H9 (cell line): ENCODE results near the gene CCR7. TPM values are rescaled to one million over a fixed set of nuclear protein-coding genes. Genes with fewer than 3 reads are reported as not detected.

Experiments used
- DNase-seq: peaks from one replicate; pipeline ENCODE4 v3.0.0-alpha.2; 2017
- H2AFZ ChIP-seq: one replicate; pipeline ENCODE4 v1.6.1; 2013; ENCODE audit warnings: mild to moderate bottlenecking, low read length, control low read depth, moderate library complexity
- H2AK5ac ChIP-seq: 2 replicates; pipeline ENCODE4 v1.6.1; 2013; ENCODE audit warnings: low read length, control low read depth, mixed read lengths; ENCODE audit not compliant: insufficient read length
- H2BK120ac ChIP-seq: one replicate; pipeline ENCODE4 v1.6.1; 2013; ENCODE audit warnings: low read depth, mild to moderate bottlenecking, low read length, control low read depth, inconsistent platforms; ENCODE audit not compliant: poor library complexity, severe bottlenecking
- H2BK12ac ChIP-seq: 2 replicates; pipeline ENCODE4 v1.6.1; 2013; ENCODE audit warnings: low read length, control low read depth, mixed read lengths, low read depth; ENCODE audit not compliant: insufficient read length
- H2BK15ac ChIP-seq: 2 replicates; pipeline ENCODE4 v1.6.1; 2013; ENCODE audit warnings: low read depth, low read length, control low read depth
- H2BK20ac ChIP-seq: one replicate; pipeline ENCODE4 v1.6.1; 2013; ENCODE audit warnings: low read depth, mild to moderate bottlenecking, low read length, control low read depth, inconsistent platforms; ENCODE audit not compliant: poor library complexity, severe bottlenecking
- H2BK5ac ChIP-seq: 2 replicates; pipeline ENCODE4 v1.6.1; 2013; ENCODE audit warnings: low read length, control low read depth, mixed read lengths; ENCODE audit not compliant: insufficient read length
- H3K14ac ChIP-seq: 2 replicates; pipeline ENCODE4 v1.6.1; 2013; ENCODE audit warnings: low read length, control low read depth; ENCODE audit not compliant: insufficient read depth
- H3K18ac ChIP-seq: 2 replicates; pipeline ENCODE4 v1.6.1; 2013; ENCODE audit warnings: low read depth, mild to moderate bottlenecking, mixed read lengths, low read length, control low read depth; ENCODE audit not compliant: insufficient read length
- H3K23ac ChIP-seq: 2 replicates; pipeline ENCODE4 v1.6.1; 2013; ENCODE audit warnings: low read length, control low read depth, mixed read lengths, low read depth; ENCODE audit not compliant: insufficient read length
- H3K23me2 ChIP-seq: 2 replicates; pipeline ENCODE4 v1.6.1; 2013; ENCODE audit warnings: low read depth, mild to moderate bottlenecking, mixed read lengths, low read length, control low read depth; ENCODE audit not compliant: insufficient read length, poor library complexity, severe bottlenecking
- H3K27ac ChIP-seq: 2 replicates; pipeline ENCODE4 v1.5.1; 2013; ENCODE audit warnings: low read length, control low read depth, mixed read lengths, low read depth; ENCODE audit not compliant: insufficient read length
- H3K27me3 ChIP-seq: 2 replicates; pipeline ENCODE4 v1.6.1; 2013; ENCODE audit warnings: low read length, control low read depth, inconsistent platforms; ENCODE audit not compliant: insufficient read depth
- H3K4ac ChIP-seq: 2 replicates; pipeline ENCODE4 v1.6.1; 2013; ENCODE audit warnings: low read depth, mild to moderate bottlenecking, control low read depth, inconsistent platforms, low read length, moderate library complexity
- H3K4me1 ChIP-seq: 2 replicates; pipeline ENCODE4 v1.6.1; 2013; ENCODE audit warnings: low read length, control low read depth, inconsistent platforms; ENCODE audit not compliant: insufficient read depth
- H3K4me2 ChIP-seq: 2 replicates; pipeline ENCODE4 v1.6.1; 2013; ENCODE audit warnings: low read length, control low read depth, mixed read lengths; ENCODE audit not compliant: insufficient read length, insufficient read depth
- H3K56ac ChIP-seq: 2 replicates; pipeline ENCODE4 v1.6.1; 2013; ENCODE audit warnings: low read depth, mild to moderate bottlenecking, mixed read lengths, low read length, control low read depth; ENCODE audit not compliant: insufficient read length
- H3K79me1 ChIP-seq: 2 replicates; pipeline ENCODE4 v1.6.1; 2013; ENCODE audit warnings: low read depth, mild to moderate bottlenecking, moderate library complexity, low read length, control low read depth, inconsistent platforms; ENCODE audit not compliant: insufficient read depth, poor library complexity, severe bottlenecking
- H3K79me2 ChIP-seq: 2 replicates; pipeline ENCODE4 v1.6.1; 2013; ENCODE audit warnings: low read length, control low read depth, inconsistent platforms; ENCODE audit not compliant: insufficient read depth
- H3K9ac ChIP-seq: 2 replicates; pipeline ENCODE4 v1.6.1; 2013; ENCODE audit warnings: low read length, control low read depth, mixed read lengths; ENCODE audit not compliant: insufficient read length; ENCODE audit errors: extremely low read depth
- H3K9me3 ChIP-seq: one replicate; pipeline ENCODE4 v1.6.1; 2013; ENCODE audit warnings: low read depth, low read length, inconsistent platforms; ENCODE audit not compliant: control insufficient read depth
- H3T11ph ChIP-seq: one replicate; pipeline ENCODE4 v1.6.1; 2013; ENCODE audit warnings: mild to moderate bottlenecking, low read length, control low read depth, inconsistent platforms
- H4K20me1 ChIP-seq: one replicate; pipeline ENCODE4 v1.6.1; 2013; ENCODE audit not compliant: control insufficient read depth, insufficient read length, insufficient read depth
- H4K5ac ChIP-seq: 2 replicates; pipeline ENCODE4 v1.6.1; 2013; ENCODE audit warnings: low read depth, mild to moderate bottlenecking, mixed read lengths, low read length, control low read depth; ENCODE audit not compliant: insufficient read length
- H4K8ac ChIP-seq: replicated peaks from 2 replicates; pipeline ENCODE4 v1.6.1; 2013; ENCODE audit warnings: low read length, control low read depth, mixed read lengths, low read depth; ENCODE audit not compliant: insufficient read length
- H4K91ac ChIP-seq: 2 replicates; pipeline ENCODE4 v1.6.1; 2013; ENCODE audit warnings: low read depth, mild to moderate bottlenecking, moderate library complexity, mixed read lengths, low read length, control low read depth; ENCODE audit not compliant: insufficient read length
- H3K27ac Mint-ChIP-seq, 3 experiments: 2 replicates in 2 of 3; 3 replicates in 1 of 3; pipeline ENCODE4 v1.8.0; 2020 to 2021; ENCODE audit warnings: mixed read lengths in 3 of 3, mild to moderate bottlenecking in 1 of 3, moderate library complexity in 1 of 3
- H3K27me3 Mint-ChIP-seq: 2 replicates; pipeline ENCODE4 v1.8.0; 2021; ENCODE audit warnings: low read depth, mild to moderate bottlenecking, moderate library complexity, mixed read lengths
- H3K36me3 Mint-ChIP-seq, 3 experiments: 2 replicates in 2 of 3; 3 replicates in 1 of 3; pipeline ENCODE4 v1.8.0; 2020 to 2021; ENCODE audit warnings: low read depth in 3 of 3, mixed read lengths in 3 of 3; ENCODE audit not compliant: insufficient read depth in 1 of 3
- H3K4me1 Mint-ChIP-seq, 2 experiments: 2 replicates each; pipeline ENCODE4 v1.8.0; 2020; ENCODE audit warnings: mixed read lengths in 2 of 2
- H3K4me3 Mint-ChIP-seq, 2 experiments: 2 replicates in 1 of 2; 3 replicates in 1 of 2; pipeline ENCODE4 v1.8.0; 2020 to 2021; ENCODE audit warnings: mild to moderate bottlenecking in 2 of 2, mixed read lengths in 2 of 2, moderate library complexity in 1 of 2
- H3K9me3 Mint-ChIP-seq, 2 experiments: 2 replicates in 1 of 2; 3 replicates in 1 of 2; pipeline ENCODE4 v1.8.0; 2020; ENCODE audit warnings: mild to moderate bottlenecking in 2 of 2, mixed read lengths in 2 of 2, moderate library complexity in 1 of 2
- CTCF ChIP-seq: fragments of 200-600 bp; sonication (generic); conservative IDR thresholded peaks from 3 replicates; pipeline ENCODE4 v1.8.0; 2021; ENCODE audit warnings: antibody characterized with exemption, mild to moderate bottlenecking
- WGBS: extraction: QIAGEN DNeasy Blood & Tissue Kit; methylation state at CpG from one replicate; pipeline ENCODE4 v1.1.7; 2013; ENCODE audit warnings: missing lambda C conversion rate, low lambda C conversion rate, mixed read lengths; ENCODE audit not compliant: insufficient read length; ENCODE audit errors: extremely low coverage; 5-methylcytosine and 5-hydroxymethylcytosine counted together
- total RNA-seq: library from RNA; stranded (reverse); gene quantifications from 2 replicates; pipeline ENCODE4 v1.2.1, GENCODE V29; 2021

The CCR7 gene
- total RNA-seq, 1 experiment from 2014 or later, result 0.31 TPM

GRCh38 chr17:40565769-40566409, 617 bp upstream of the CCR7 start:
- Histone ChIP-seq H3K4me1 (no peaks in the 10 kb centered on the region), H3K23ac (no peak overlapping the region), H2BK12ac (no peak overlapping the region), H3T11ph (no peak overlapping the region), H3K9me3 (no peaks in the 10 kb centered on the region), H2BK15ac (no peak overlapping the region), H3K14ac (no peak overlapping the region), H3K4ac (no peak overlapping the region), H3K23me2 (no peaks in the 10 kb centered on the region), H3K56ac (no peak overlapping the region), H3K27me3 (no peaks in the 10 kb centered on the region), H3K18ac (no peak overlapping the region), H2AK5ac (no peak overlapping the region), H4K91ac (no peak overlapping the region), H2BK5ac (no peak overlapping the region), H3K27ac (no peak overlapping the region), H2BK120ac (no peak overlapping the region), H2BK20ac (no peak overlapping the region), H2AFZ (no peak overlapping the region), H4K5ac (no peak overlapping the region), H3K9ac (no peak overlapping the region), H3K79me1 (no peaks in the 10 kb centered on the region), H4K8ac (no peak overlapping the region), H3K4me2 (no peak overlapping the region), H4K20me1 (no peaks in the 10 kb centered on the region), H3K79me2 (no peaks in the 10 kb centered on the region)
- peaks cover 30% of the 10 kb centered on the region for H3K27me3 Mint-ChIP-seq
- H3K27ac Mint-ChIP-seq, result no peak overlapping the region
- H3K4me3 Mint-ChIP-seq, result no peak overlapping the region
- WGBS, result no CpG with 5 or more reads among the region's 2 CpGs
- no peak for DNase-seq
- H3K4me1 Mint-ChIP-seq, result peaks cover 36 to 37% of the 10 kb centered on the region in 2 experiments
- no peak for TF ChIP-seq CTCF
- H3K36me3 Mint-ChIP-seq, result peaks cover 3 to 5% (median 4%) of the 10 kb centered on the region in 3 experiments; a peak in 5 of 7 replicates
- peaks cover 12 to 13% of the 10 kb centered on the region in 2 experiments; a peak in 3 of 5 replicates for H3K9me3 Mint-ChIP-seq
